ENCODE measurements around the gene DCLK1. TPM values are rescaled to one million over a fixed set of nuclear protein-coding genes. Genes with fewer than 3 reads are reported as not detected.
A peak's percentile ranks its signal among the peaks of the same experiment; 100 is the strongest.
"Not testable (repeated sequence)": the region's sequence is repeated elsewhere in the genome, so short reads cannot be mapped to it uniquely, and the experiment has no call there.

The DCLK1 gene
- total RNA-seq, 2 donors from 2014 or later: 18.2 to 30.1 TPM

GRCh38 chr13:36094478-36094877, 36.7 kb downstream of the DCLK1 start:
- intact Hi-C loops (cut with DNase I): no loop called here
- no peak for ATAC-seq
- no peak for DNase-seq

- intact Hi-C loops (cut with DNase I): no loop called here
- no peak for DNase-seq
- ATAC-seq: no peak
Observed at GRCh38 chr13:36090592-36090991, 40.6 kb downstream of the DCLK1 start.

- DNase-seq (no peak), ATAC-seq (no peak)
- intact Hi-C loops (cut with DNase I): no loop called here
Observed at GRCh38 chr13:36089130-36089647, 42.0 kb downstream of the DCLK1 start.

- DNase-seq (no peak), ATAC-seq (no peak)
- intact Hi-C loops (cut with DNase I): no loop called here
Observed at GRCh38 chr13:36088463-36088862, 42.7 kb downstream of the DCLK1 start.

- DNase-seq (no peak), ATAC-seq (no peak)
- intact Hi-C loops (cut with DNase I): no loop called here
Observed at GRCh38 chr13:36088001-36088400, 43.2 kb downstream of the DCLK1 start.

- intact Hi-C loops (cut with DNase I): no loop called here
- DNase-seq (no peak), ATAC-seq (no peak)
Observed at GRCh38 chr13:36086117-36086516, 45.1 kb downstream of the DCLK1 start.

GRCh38 chr13:36084131-36084530, 47.1 kb downstream of the DCLK1 start:
- DNase-seq: no peak
- no peak for ATAC-seq
- intact Hi-C loops (cut with DNase I): no loop called here

- intact Hi-C loops (cut with DNase I): no loop called here
- ATAC-seq (no peak), DNase-seq (no peak)
Observed at GRCh38 chr13:36082806-36083205, 48.4 kb downstream of the DCLK1 start.

- intact Hi-C loops (cut with DNase I): no loop called here
- no peak for DNase-seq
- ATAC-seq: no peak
Observed at GRCh38 chr13:36082396-36082795, 48.8 kb downstream of the DCLK1 start.

GRCh38 chr13:36076211-36076610, 55.0 kb downstream of the DCLK1 start:
- intact Hi-C loops (cut with DNase I): no loop called here
- ATAC-seq (no peak), DNase-seq (no peak)

- DNase-seq: no peak
- peak in 1 of 2 donors; percentile 48 for ATAC-seq
- intact Hi-C loops (cut with DNase I): no loop called here
Observed at GRCh38 chr13:36074659-36075058, 56.5 kb downstream of the DCLK1 start.

- no peak for DNase-seq
- ATAC-seq: no peak
- intact Hi-C loops (cut with DNase I): no loop called here
Observed at GRCh38 chr13:36072152-36072935, 58.8 kb downstream of the DCLK1 start.

- peak; percentile 16 to 44 for ATAC-seq
- DNase-seq: peak; percentile 35
- intact Hi-C loops (cut with DNase I): not testable (repeated sequence)
Observed at GRCh38 chr13:36070504-36071192, 60.5 kb downstream of the DCLK1 start.

- ATAC-seq: peak; percentile 61 to 77
- intact Hi-C loops (cut with DNase I): no loop called here
- DNase-seq: no peak
Observed at GRCh38 chr13:36069881-36070366, 61.3 kb downstream of the DCLK1 start.

GRCh38 chr13:36068991-36069390, 62.2 kb downstream of the DCLK1 start:
- intact Hi-C loops (cut with DNase I): no loop called here

GRCh38 chr13:36068566-36068965, 62.6 kb downstream of the DCLK1 start:
- DNase-seq (no peak), ATAC-seq (no peak)
- intact Hi-C loops (cut with DNase I): no loop called here

More at GRCh38 chr13:36068991-36069390, 62.2 kb downstream of the DCLK1 start:
- ATAC-seq (no peak), DNase-seq (no peak)

GRCh38 chr13:36067746-36068381, 63.3 kb downstream of the DCLK1 start:
- DNase-seq (no peak), ATAC-seq (no peak)
- intact Hi-C loops (cut with DNase I): no loop called here

- intact Hi-C loops (cut with DNase I): no loop called here
- ATAC-seq (no peak), DNase-seq (no peak)
Observed at GRCh38 chr13:36062249-36062648, 68.9 kb downstream of the DCLK1 start.

GRCh38 chr13:36061621-36062020, 69.6 kb downstream of the DCLK1 start:
- intact Hi-C loops (cut with DNase I): no loop called here
- ATAC-seq (no peak), DNase-seq (no peak)

GRCh38 chr13:36061054-36061453, 70.1 kb downstream of the DCLK1 start:
- intact Hi-C loops (cut with DNase I): no loop called here
- DNase-seq (no peak), ATAC-seq (no peak)

Measured in left cardiac atrium (tissue), 4 donors.